ENCODE measurements around the gene SOX8.

The SOX8 gene

GRCh38 chr16:974001-974601 lies 7.5 kb upstream of the SOX8 start:
- DNase-seq (ENCODE audit: low read depth): no peak

- no peak for DNase-seq (ENCODE audit: low read depth)
Measured at GRCh38 chr16:974611-975261, 6.8 kb upstream of the SOX8 start.

GRCh38 chr16:975291-975690 lies 6.3 kb upstream of the SOX8 start:
- no peak for DNase-seq (ENCODE audit: low read depth)

GRCh38 chr16:976389-976931 lies 5.1 kb upstream of the SOX8 start:
- no peak for DNase-seq (ENCODE audit: low read depth)

- no peak for DNase-seq (ENCODE audit: low read depth)
Measured at GRCh38 chr16:977081-977701, 4.4 kb upstream of the SOX8 start.

GRCh38 chr16:977896-978295 lies 3.7 kb upstream of the SOX8 start:
- DNase-seq (ENCODE audit: low read depth): no peak

GRCh38 chr16:978403-978802 lies 3.2 kb upstream of the SOX8 start:
- no peak for DNase-seq (ENCODE audit: low read depth)

GRCh38 chr16:979147-979546 lies 2.4 kb upstream of the SOX8 start:
- no peak for DNase-seq (ENCODE audit: low read depth)

GRCh38 chr16:979859-980594 lies 1.5 kb upstream of the SOX8 start:
- DNase-seq (ENCODE audit: low read depth): no peak

- no peak for DNase-seq (ENCODE audit: low read depth)
Measured at GRCh38 chr16:980595-980854, 1.0 kb upstream of the SOX8 start.

GRCh38 chr16:982145-983043 lies 824 bp downstream of the SOX8 start:
- DNase-seq (ENCODE audit: low read depth): no peak

- DNase-seq (ENCODE audit: low read depth): no peak
Measured at GRCh38 chr16:983044-984030, 1.8 kb downstream of the SOX8 start.

- DNase-seq (ENCODE audit: low read depth): no peak
Measured at GRCh38 chr16:984121-984694, 2.6 kb downstream of the SOX8 start.

GRCh38 chr16:984736-985636 lies 3.4 kb downstream of the SOX8 start:
- DNase-seq (ENCODE audit: low read depth): no peak

GRCh38 chr16:985646-986400 lies 4.3 kb downstream of the SOX8 start:
- no peak for DNase-seq (ENCODE audit: low read depth)

GRCh38 chr16:986411-986810 lies 4.8 kb downstream of the SOX8 start:
- no peak for DNase-seq (ENCODE audit: low read depth)

- no peak for DNase-seq (ENCODE audit: low read depth)
Measured at GRCh38 chr16:986925-987582, 5.5 kb downstream of the SOX8 start.

- no peak for DNase-seq (ENCODE audit: low read depth)
Measured at GRCh38 chr16:987906-988305, 6.3 kb downstream of the SOX8 start.

Data from T-helper 22 cell (primary cell).